Esophagus squamous epithelium (tissue), 5 donors: ENCODE data around the gene BORCS8. TPM values are rescaled to one million over a fixed set of nuclear protein-coding genes. Genes with fewer than 3 reads are reported as not detected.

Experiments
- DNase-seq: peaks from one replicate; lab custom pipeline; 2025; lab: John Stamatoyannopoulos, UW
- H3K27ac ChIP-seq, 4 donors: fragments of 200-600 bp; sonication (generic); one replicate each; pipeline ENCODE4 v1.5.1; 2016 to 2019; ENCODE audit warnings: mild to moderate bottlenecking in 1 of 4
- H3K27me3 ChIP-seq, 4 donors: fragments of 200-600 bp; sonication (generic); 1 replicate in 3 of 4; 2 replicates in 1 of 4; pipeline versions ENCODE4 v1.5.1 to v1.6.0; 2017 to 2021; ENCODE audit warnings: antibody characterized with exemption in 1 of 4
- H3K36me3 ChIP-seq, 3 donors: fragments of 200-600 bp; sonication (generic); one replicate each; pipeline ENCODE4 v1.5.1; 2016 to 2019
- H3K4me1 ChIP-seq, 3 donors: fragments of 200-600 bp; sonication (generic); one replicate each; pipeline ENCODE4 v1.5.1; 2017 to 2019
- H3K4me3 ChIP-seq, 4 donors: fragments of 200-600 bp; sonication (generic); 1 replicate in 3 of 4; 2 replicates in 1 of 4; pipeline ENCODE4 v1.5.1; 2016 to 2019; ENCODE audit warnings: mild to moderate bottlenecking in 2 of 4, moderate library complexity in 1 of 4
- H3K9me3 ChIP-seq, 3 donors: fragments of 200-600 bp; sonication (generic); one replicate each; pipeline ENCODE4 v1.5.1; 2016 to 2019
- CTCF ChIP-seq, 6 experiments: fragments of 450-650 bp in 4 of 6; fragments of 200-600 bp in 2 of 6; sonication (generic) in 2 of 6; IDR thresholded peaks; one replicate each; pipeline ENCODE4 v1.5.1; 2016 to 2019; ENCODE audit warnings: antibody characterized with exemption in 6 of 6, mild to moderate bottlenecking in 4 of 6, moderate library complexity in 4 of 6
- POLR2A ChIP-seq, 4 donors: fragments of 450-650 bp; IDR thresholded peaks; one replicate each; pipeline ENCODE4 v1.6.1; 2017; ENCODE audit warnings: antibody characterized with exemption in 4 of 4, mild to moderate bottlenecking in 4 of 4, moderate library complexity in 3 of 4
- WGBS, 2 donors: methylation state at CpG; one replicate each; pipeline ENCODE4 v1.1.5; 2018; 5-methylcytosine and 5-hydroxymethylcytosine counted together
- intact Hi-C: fragments of 100-400 bp; cut with DNase I; formaldehyde crosslinking; loops from one replicate; pipeline ENCODE4 v1.15.0; 2022
- total RNA-seq, 4 donors: library from RNA; depleted of rRNA; stranded (reverse); fragments of >200 nt; gene quantifications; one replicate each; pipeline ENCODE4 v1.1.0, GENCODE V29; 2016
- donor health status: DM: yes; HTN: yes; CAD: no.

The BORCS8 gene
- total RNA-seq, result 10 to 100 TPM in 3 of 4 donors, 1 to 10 TPM in 1; 8.8 to 15.4 (median 10.9) TPM

GRCh38 chr19:19192078-19192882 lies at the start of gene BORCS8, which contains the start of gene RFXANK:
Gene BORCS8 (minus strand): TSS chr19:19192152. CDS start chr19:19192117, 35 bp downstream.
Gene RFXANK (plus strand): TSS chr19:19192258. CDS start chr19:19193947, 1,689 bp downstream.
- 0 to 3% methylated on average over 14 to 20 of the region's 53 CpGs for WGBS, 2 donors
- Histone ChIP-seq H3K36me3 (peaks cover 0 to 21% (median 6%) of the 10 kb centered on the region in 3 donors), H3K27ac (peak within 1 kb of the TSS; percentile 98 to 100 (median 99)), H3K27me3 (no peaks in the 10 kb centered on the region), H3K4me1 (peaks cover 37 to 60% (median 40%) of the 10 kb centered on the region in 3 donors), H3K9me3 (no peaks in the 10 kb centered on the region), H3K4me3 (peak within 1 kb of the TSS; percentile 59 to 85 (median 82))
- DNase-seq, result peak; percentile 96
- intact Hi-C loops, result no loop called here
- TF ChIP-seq CTCF (IDR thresholded peaks at IDR 0.05) (peak in 2 of 6 experiments; percentile 15 to 29), POLR2A (IDR thresholded peaks at IDR 0.05) (peak in 1 of 4 donors; percentile 65)

- Histone ChIP-seq H3K4me1 (no peaks in the 10 kb centered on the region), H3K9me3 (peaks cover 0 to 8% (median 0%) of the 10 kb centered on the region in 3 donors), H3K36me3 (no peaks in the 10 kb centered on the region), H3K27ac (no peak overlapping the region), H3K27me3 (peaks cover 0 to 33% (median 0%) of the 10 kb centered on the region in 4 donors), H3K4me3 (no peak overlapping the region)
- DNase-seq, result no peak
- intact Hi-C loops, result no loop called here
- WGBS, 2 donors, result 69 to 70% methylated on average over 6 to 9 of the region's 9 CpGs
- no peak for TF ChIP-seq CTCF (IDR thresholded peaks at IDR 0.05)
- TF ChIP-seq POLR2A (IDR thresholded peaks at IDR 0.05), result no peak
These were observed 48.5 kb upstream of the BORCS8 start for GRCh38 chr19:19240476-19240875.

GRCh38 chr19:19239675-19240074 lies 47.7 kb upstream of the BORCS8 start:
- no peak overlapping the region for H3K4me3 ChIP-seq
- DNase-seq, result no peak
- H3K27me3 ChIP-seq, result peaks cover 0 to 33% (median 0%) of the 10 kb centered on the region in 4 donors
- H3K4me1 ChIP-seq, result no peaks in the 10 kb centered on the region
- no peak overlapping the region for H3K27ac ChIP-seq
- intact Hi-C loops, result no loop called here
- no peaks in the 10 kb centered on the region for H3K36me3 ChIP-seq
- H3K9me3 ChIP-seq, result peaks cover 0 to 16% (median 7%) of the 10 kb centered on the region in 3 donors
- no peak for TF ChIP-seq POLR2A (IDR thresholded peaks at IDR 0.05)

- intact Hi-C loops, result no loop called here
- WGBS, 2 donors, result 77 to 93% methylated on average over 6 to 13 of the region's 18 CpGs
- DNase-seq, result no peak
- peaks cover 0 to 33% (median 0%) of the 10 kb centered on the region in 4 donors for H3K27me3 ChIP-seq
- H3K4me1 ChIP-seq, result no peaks in the 10 kb centered on the region
- no peak overlapping the region for H3K27ac ChIP-seq
- H3K9me3 ChIP-seq, result peaks cover 0 to 30% (median 20%) of the 10 kb centered on the region in 3 donors
- H3K4me3 ChIP-seq, result no peak overlapping the region
- no peak for TF ChIP-seq POLR2A (IDR thresholded peaks at IDR 0.05)
- TF ChIP-seq CTCF (IDR thresholded peaks at IDR 0.05), result no peak
- H3K36me3 ChIP-seq, result no peaks in the 10 kb centered on the region
These were observed 46.4 kb upstream of the BORCS8 start for GRCh38 chr19:19238126-19238894.

- H3K9me3 ChIP-seq, result peaks cover 0 to 30% (median 20%) of the 10 kb centered on the region in 3 donors
- no peak for DNase-seq
- H3K27me3 ChIP-seq, result peaks cover 0 to 31% (median 0%) of the 10 kb centered on the region in 4 donors
- H3K27ac ChIP-seq, result no peak overlapping the region
- no peaks in the 10 kb centered on the region for H3K4me1 ChIP-seq
- intact Hi-C loops, result no loop called here
- TF ChIP-seq CTCF (IDR thresholded peaks at IDR 0.05) (no peak), POLR2A (IDR thresholded peaks at IDR 0.05) (no peak)
- no peak overlapping the region for H3K4me3 ChIP-seq
- H3K36me3 ChIP-seq, result no peaks in the 10 kb centered on the region
These were observed 44.2 kb upstream of the BORCS8 start for GRCh38 chr19:19236173-19236572.
